Uterus (tissue), 4 donors: ENCODE results near the gene RNF187. TPM values are rescaled to one million over a fixed set of nuclear protein-coding genes. Genes with fewer than 3 reads are reported as not detected.

Experiments
- DNase-seq, 2 donors: peaks; one replicate each; pipeline ENCODE4 v3.0.0-alpha.2; 2019 to 2020
- H3K27ac ChIP-seq, 2 donors: fragments of 200-600 bp; sonication (generic); 1 replicate in 1 of 2; 2 replicates in 1 of 2; pipeline ENCODE4 v1.5.1; 2016 to 2018
- H3K27me3 ChIP-seq, 2 donors: fragments of 200-600 bp; sonication (generic); one replicate each; pipeline ENCODE4 v1.5.1; 2018 to 2019; ENCODE audit warnings: control low read depth in 1 of 2
- H3K36me3 ChIP-seq, 2 donors: fragments of 200-600 bp; sonication (generic); one replicate each; pipeline ENCODE4 v1.5.1; 2019; ENCODE audit warnings: control low read depth in 1 of 2
- H3K4me1 ChIP-seq, 2 donors: fragments of 200-600 bp; sonication (generic); one replicate each; pipeline ENCODE4 v1.5.1; 2018 to 2019; ENCODE audit warnings: control low read depth in 1 of 2
- H3K4me3 ChIP-seq, 2 donors: fragments of 200-600 bp; sonication (generic); 1 replicate in 1 of 2; 2 replicates in 1 of 2; pipeline ENCODE4 v1.5.1; 2018 to 2019; ENCODE audit warnings: mild to moderate bottlenecking in 1 of 2
- H3K9me3 ChIP-seq, 2 donors: fragments of 200-600 bp; sonication (generic); one replicate each; pipeline ENCODE4 v1.5.1; 2019; ENCODE audit warnings: control low read depth in 1 of 2
- POLR2A ChIP-seq, 2 donors: fragments of 450-650 bp; IDR thresholded peaks; one replicate each; pipeline ENCODE4 v1.6.1; 2016; ENCODE audit warnings: antibody characterized with exemption in 2 of 2, mild to moderate bottlenecking in 1 of 2, moderate library complexity in 1 of 2
- intact Hi-C: fragments of 100-400 bp; cut with DNase I; formaldehyde crosslinking; loops from one replicate; pipeline ENCODE4 v1.15.1; 2023; ENCODE audit warnings: low total_unique reads
- total RNA-seq, 4 donors: library from RNA; depleted of rRNA in 3 of 4; stranded (reverse); fragments of >200 nt in 3 of 4; gene quantifications; one replicate each; pipeline versions ENCODE4 v1.1.0 to v1.2.4, GENCODE V29; 2014 to 2023
- TF ChIP-seq, protein P1 (sequence below), 4 experiments: fragments of 200-600 bp in 2 of 4; fragments of 450-650 bp in 2 of 4; sonication (generic) in 2 of 4; IDR thresholded peaks; one replicate each; pipeline ENCODE4 v1.5.1; 2016 to 2019; ENCODE audit warnings: antibody characterized with exemption in 4 of 4, mild to moderate bottlenecking in 2 of 4, moderate library complexity in 1 of 4
- donor health status: DM: yes; HTN: yes; CAD: no.

Gene RNF187
- total RNA-seq, 4 donors from 2014 or later: 13.2 to 84.1 (median 27.7) TPM

GRCh38 chr1:228460821-228461220, 26.4 kb upstream of the RNF187 start:
- H3K36me3 ChIP-seq: no peaks in the 10 kb centered on the region
- H3K27me3 ChIP-seq: peaks cover 8 to 44% of the 10 kb centered on the region in 2 donors
- no peak for DNase-seq
- no peak overlapping the region for H3K27ac ChIP-seq
- H3K9me3 ChIP-seq: no peaks in the 10 kb centered on the region
- no peak for TF ChIP-seq POLR2A (IDR thresholded peaks at IDR 0.05)
- TF ChIP-seq, protein P1, sequence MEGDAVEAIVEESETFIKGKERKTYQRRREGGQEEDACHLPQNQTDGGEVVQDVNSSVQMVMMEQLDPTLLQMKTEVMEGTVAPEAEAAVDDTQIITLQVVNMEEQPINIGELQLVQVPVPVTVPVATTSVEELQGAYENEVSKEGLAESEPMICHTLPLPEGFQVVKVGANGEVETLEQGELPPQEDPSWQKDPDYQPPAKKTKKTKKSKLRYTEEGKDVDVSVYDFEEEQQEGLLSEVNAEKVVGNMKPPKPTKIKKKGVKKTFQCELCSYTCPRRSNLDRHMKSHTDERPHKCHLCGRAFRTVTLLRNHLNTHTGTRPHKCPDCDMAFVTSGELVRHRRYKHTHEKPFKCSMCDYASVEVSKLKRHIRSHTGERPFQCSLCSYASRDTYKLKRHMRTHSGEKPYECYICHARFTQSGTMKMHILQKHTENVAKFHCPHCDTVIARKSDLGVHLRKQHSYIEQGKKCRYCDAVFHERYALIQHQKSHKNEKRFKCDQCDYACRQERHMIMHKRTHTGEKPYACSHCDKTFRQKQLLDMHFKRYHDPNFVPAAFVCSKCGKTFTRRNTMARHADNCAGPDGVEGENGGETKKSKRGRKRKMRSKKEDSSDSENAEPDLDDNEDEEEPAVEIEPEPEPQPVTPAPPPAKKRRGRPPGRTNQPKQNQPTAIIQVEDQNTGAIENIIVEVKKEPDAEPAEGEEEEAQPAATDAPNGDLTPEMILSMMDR (IDR thresholded peaks at IDR 0.05): no peak
- no peak overlapping the region for H3K4me3 ChIP-seq
- intact Hi-C loops: no loop called here
- no peaks in the 10 kb centered on the region for H3K4me1 ChIP-seq

GRCh38 chr1:228462560-228462959, 24.6 kb upstream of the RNF187 start:
- H3K4me1 ChIP-seq: no peaks in the 10 kb centered on the region
- no peak overlapping the region for H3K27ac ChIP-seq
- intact Hi-C loops: no loop called here
- peaks cover 8 to 45% of the 10 kb centered on the region in 2 donors for H3K27me3 ChIP-seq
- H3K36me3 ChIP-seq: no peaks in the 10 kb centered on the region
- H3K9me3 ChIP-seq: no peaks in the 10 kb centered on the region
- H3K4me3 ChIP-seq: no peak overlapping the region
- DNase-seq: no peak
- TF ChIP-seq, protein P1 (IDR thresholded peaks at IDR 0.05): no peak
- TF ChIP-seq POLR2A (IDR thresholded peaks at IDR 0.05): no peak

DNA sequence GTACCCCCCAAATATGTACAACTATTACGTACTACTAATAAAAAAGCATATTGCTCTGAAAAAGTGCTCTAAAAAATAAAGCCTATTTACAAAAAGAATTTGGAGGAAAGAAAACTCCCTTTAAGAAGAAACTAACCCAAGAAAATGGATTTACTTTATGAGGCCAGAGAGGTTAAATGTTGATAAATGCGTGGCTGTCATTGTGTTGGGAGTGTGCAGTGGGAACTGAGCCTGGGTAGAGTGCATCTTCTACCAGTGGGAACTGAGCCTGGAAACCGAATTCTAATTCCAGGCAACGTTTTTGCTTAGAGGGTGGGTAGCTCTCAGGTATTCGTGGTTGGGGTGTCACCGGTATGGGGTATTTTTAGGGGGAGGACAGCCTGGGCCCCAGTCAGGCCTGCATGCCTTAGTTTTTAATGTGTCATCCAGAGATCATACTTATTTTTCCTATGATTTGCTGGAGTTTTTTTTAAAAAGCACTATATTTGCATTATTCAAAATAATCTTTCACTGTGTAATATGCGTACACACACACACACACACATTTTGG, 24.1 kb upstream of the RNF187 start:
- intact Hi-C loops: no loop called here
- Histone ChIP-seq H3K9me3 (no peaks in the 10 kb centered on the region), H3K27ac (no peak overlapping the region), H3K4me1 (no peaks in the 10 kb centered on the region), H3K4me3 (no peak overlapping the region), H3K36me3 (no peaks in the 10 kb centered on the region), H3K27me3 (peaks cover 8 to 45% of the 10 kb centered on the region in 2 donors)
- DNase-seq: no peak
- TF ChIP-seq POLR2A (IDR thresholded peaks at IDR 0.05): no peak
- TF ChIP-seq, protein P1 (IDR thresholded peaks at IDR 0.05): no peak

DNA sequence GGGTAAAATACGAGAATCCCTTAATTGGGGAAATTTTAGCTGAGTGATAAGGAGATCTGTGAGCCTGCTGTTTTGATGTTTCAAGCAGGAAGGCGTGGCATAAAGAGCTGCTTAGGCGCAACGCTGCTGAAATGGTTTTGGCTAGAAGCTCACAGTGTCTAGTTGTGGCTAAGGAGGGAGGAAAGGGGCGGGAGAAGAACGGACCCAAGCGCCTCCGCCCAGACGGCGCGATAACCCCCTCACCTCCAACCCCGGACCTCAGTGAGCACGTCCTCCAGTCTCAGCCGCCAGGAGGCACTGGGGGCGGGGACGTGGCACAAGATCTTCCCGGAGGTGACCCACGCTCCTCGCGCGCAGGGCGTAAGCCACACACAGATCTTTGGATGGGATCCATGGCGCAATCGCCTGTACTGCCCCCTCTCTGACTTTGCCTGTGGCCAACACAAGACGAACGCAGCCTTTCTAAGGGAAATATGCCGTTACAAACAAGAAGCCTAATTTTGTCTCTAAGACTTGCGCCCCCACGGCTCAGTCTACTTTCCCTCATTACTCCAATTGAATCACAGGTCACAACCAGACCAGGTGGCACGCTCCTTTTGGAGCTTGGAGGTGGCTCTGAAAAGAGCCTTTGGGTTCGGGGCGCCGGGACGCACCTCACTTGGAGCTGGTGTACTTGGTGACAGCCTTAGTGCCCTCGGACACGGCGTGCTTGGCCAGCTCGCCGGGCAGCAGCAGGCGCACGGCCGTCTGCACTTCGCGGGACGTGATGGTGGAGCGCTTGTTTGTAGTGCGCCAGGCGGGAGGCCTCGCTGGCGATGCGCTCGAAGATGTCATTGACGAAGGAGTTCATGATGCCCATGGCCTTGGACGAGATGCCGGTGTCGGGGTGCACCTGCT, 23.4 kb upstream of the RNF187 start:
- H3K27me3 ChIP-seq: peaks cover 8 to 50% of the 10 kb centered on the region in 2 donors
- no peak for DNase-seq
- intact Hi-C loops: no loop called here

More for the DNA sequence above, 23.4 kb upstream of the RNF187 start:
- Histone ChIP-seq H3K36me3 (no peaks in the 10 kb centered on the region), H3K27ac (no peak overlapping the region), H3K4me3 (no peak overlapping the region), H3K4me1 (no peaks in the 10 kb centered on the region), H3K9me3 (no peaks in the 10 kb centered on the region)
- TF ChIP-seq, protein P1 (IDR thresholded peaks at IDR 0.05): no peak
- TF ChIP-seq POLR2A (IDR thresholded peaks at IDR 0.05): no peak
